Stimulated activated CD4-positive, alpha-beta T cell treated with anti-CD3 and anti-CD28 coated beads, Interleukin-2, amount 100 ng/mL, for 48 hours (primary cell): ENCODE measurements around the gene EFEMP2.

Experiments
- DNase-seq, 2 donors: peaks; one replicate each; pipeline ENCODE4 v3.0.0-alpha.2; 2020

Gene EFEMP2

DNA sequence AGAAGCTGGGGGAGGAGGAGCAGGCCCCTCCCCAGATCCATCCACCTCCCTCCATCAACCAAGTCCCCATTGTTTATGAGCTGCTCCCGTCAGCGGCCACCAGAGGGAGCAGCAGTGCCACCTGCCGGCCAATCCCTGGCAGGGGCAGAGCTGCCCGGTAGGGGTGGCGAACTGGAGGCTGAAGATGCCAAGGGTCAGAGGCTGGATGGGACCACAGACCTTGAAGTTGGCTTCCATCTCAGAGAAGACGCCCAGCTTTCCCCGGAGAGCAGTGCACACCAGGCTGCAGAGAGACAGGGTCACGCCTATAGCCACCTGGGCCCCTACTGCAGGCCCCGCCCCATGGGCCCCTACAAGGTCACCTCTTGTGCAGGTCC, 12.1 kb upstream of the EFEMP2 start:
- peak; percentile 80 to 85 for DNase-seq

DNA sequence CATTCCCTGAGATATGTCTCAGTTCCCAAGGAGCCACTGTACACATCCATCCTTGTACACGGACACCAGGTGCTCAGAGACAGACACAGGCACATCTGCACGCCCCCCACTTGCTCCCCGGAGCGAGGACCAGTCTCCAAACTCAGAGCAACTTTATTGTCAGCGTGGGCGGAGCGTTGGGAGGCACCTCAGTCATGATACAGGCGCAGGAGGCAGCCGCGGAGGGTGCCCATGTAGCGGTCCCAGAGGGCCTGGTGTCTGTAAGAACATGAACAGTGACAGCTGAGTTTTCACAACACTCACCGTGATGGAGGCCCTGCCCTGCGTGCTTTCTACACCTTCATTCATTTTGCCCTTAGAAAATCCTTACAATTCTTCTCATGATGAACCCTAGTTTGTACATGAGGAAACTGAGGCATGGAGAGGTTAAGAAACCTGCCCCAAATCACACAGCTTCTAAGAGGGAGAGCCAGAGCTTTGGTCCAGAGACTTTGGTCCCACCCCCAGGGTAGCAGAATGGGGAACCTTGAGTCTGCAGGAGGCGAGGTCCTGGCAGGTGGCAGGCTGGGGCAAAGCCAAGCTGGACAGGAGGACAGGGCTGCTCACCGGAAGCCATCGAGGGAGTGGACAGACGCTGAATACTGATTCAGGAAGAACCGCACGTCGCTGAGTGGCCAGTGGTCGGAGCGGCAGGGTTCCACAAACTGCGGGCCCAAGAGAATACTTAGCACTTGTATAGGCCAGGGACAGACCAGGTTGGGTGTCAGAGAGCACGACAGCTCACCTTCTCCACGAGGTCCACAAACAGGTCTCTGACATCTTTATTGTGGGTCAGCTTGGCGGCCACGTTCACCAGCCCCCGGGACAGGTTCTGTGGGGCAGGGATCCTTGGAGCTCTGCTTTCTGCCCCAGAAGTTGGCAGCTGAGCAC, 11.5 kb upstream of the EFEMP2 start:
- no peak for DNase-seq

DNA sequence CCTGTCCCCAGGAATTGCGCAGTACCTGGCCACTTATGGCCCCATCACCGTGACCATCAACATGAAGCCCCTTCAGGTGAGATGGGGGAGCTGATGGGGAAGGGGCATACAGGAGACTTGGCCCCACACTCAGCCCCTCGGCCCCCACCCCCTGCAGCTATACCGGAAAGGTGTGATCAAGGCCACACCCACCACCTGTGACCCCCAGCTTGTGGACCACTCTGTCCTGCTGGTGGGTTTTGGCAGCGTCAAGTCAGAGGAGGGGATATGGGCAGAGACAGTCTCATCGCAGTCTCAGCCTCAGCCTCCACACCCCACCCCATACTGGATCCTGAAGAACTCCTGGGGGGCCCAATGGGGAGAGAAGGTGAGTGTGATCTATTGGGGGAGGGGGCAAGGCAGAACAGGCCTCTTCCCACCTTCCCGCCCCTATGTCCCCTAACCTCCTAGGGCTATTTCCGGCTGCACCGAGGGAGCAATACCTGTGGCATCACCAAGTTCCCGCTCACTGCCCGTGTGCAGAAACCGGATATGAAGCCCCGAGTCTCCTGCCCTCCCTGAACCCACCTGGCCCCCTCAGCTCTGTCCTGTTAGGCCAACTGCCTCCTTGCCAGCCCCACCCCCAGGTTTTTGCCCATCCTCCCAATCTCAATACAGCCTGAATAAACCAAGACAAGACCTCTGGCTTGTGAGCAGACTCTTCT, 10.6 kb upstream of the EFEMP2 start:
- no peak for DNase-seq

DNA sequence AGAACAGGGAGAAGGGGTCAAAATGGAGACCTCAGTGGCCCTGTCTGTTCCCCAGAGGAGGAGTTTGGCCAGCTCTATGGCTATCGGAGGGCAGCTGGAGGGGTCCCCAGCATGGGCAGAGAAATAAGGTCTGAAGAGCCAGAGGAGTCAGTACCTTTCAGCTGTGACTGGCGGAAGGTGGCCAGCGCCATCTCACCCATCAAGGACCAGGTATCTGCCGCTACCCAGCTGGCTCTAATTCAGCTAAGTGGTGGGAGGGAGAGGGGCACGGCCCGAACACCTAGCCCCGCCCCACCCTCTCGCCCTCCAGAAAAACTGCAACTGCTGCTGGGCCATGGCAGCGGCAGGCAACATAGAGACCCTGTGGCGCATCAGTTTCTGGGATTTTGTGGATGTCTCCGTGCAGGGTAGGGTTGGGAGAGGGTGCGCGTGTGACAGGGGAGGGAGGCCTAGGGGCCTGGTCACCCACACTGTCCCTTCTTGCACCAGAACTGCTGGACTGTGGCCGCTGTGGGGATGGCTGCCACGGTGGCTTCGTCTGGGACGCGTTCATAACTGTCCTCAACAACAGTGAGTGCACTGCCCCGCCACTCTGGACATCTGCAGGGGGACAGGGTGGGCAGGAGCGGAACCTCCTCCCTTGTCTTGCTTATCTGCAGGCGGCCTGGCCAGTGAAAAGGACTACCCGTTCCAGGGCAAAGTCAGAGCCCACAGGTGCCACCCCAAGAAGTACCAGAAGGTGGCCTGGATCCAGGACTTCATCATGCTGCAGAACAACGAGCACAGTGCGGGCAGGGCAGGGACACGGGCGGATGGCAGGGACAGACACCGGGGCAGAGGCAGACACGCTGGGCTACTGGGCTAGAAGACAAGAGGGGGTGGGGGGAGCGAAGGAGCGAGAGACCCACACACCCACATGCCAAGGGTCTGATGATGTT, 9.8 kb upstream of the EFEMP2 start:
- DNase-seq, result no peak

DNA sequence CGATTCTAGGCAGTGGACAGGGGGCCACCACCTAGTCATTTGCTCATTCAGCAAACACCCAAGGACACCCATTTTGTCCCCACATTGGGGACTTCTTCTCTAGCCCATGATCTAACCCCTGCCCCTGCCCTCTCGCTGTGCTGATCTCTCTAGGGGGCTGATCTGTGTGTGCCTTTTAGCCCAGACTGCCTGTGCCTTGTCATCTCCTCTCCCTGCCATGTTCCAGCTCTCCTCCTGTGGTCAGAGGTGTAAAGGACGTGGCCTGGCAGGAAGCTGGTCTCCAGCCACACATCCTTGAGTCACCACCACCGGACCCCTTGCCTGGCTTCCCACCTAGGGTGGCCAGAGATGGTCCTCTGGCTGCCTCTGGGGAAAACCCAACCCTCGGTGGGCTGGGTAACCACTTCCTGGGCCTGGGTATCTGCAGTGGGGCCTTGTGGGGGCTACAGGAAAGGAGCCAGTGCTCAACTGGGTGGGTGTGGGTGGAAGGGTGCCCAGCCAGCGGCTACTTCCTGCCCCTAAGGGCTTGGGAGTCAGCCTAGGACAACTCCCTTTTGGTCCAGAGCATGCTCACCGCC, 8.3 kb upstream of the EFEMP2 start:
- DNase-seq, result no peak

DNA sequence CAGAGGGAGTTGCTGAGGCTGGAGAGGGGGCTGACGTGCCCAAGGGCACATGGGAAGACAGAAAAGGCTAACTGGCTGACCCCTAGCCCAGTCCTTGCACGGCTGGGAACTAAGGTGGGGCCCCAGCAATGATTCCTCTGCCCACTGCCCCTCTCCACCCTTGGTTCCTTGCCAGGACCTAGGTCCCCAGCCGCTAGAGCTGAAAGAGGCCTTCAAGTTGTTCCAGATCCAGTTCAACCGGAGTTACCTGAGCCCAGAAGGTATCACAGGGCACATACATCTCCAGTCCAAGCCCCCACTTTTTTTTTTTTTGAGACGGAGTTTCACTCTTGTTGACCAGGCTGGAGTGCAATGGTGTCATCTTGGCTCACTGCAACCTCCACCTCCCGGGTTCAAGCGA, 7.4 kb upstream of the EFEMP2 start:
- DNase-seq, result no peak

DNA sequence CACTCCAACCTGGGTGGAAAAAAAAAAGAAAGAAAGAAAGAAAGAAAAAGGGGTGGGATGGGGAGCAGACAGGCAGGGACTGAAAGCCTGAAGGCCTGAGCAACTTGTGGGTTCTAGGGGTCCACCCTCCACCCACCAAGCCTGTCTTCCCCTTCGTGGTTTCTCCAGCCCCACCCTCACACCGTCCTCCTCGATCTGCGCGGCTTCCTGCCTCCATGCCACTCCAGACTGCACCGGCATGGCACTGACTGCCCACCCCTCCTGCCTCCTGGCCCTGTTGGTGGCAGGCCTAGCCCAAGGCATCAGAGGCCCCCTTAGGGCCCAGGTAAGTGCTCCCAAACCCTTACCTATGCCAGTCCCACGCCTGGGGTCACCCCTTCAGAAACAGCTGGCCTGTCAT, 7.0 kb upstream of the EFEMP2 start, which contains the start of gene CTSW:
Gene CTSW (plus strand): TSS at position 221 of the 400 bp plus-strand sequence. CDS start 18 bp downstream, at position 239.
- no peak for DNase-seq

DNA sequence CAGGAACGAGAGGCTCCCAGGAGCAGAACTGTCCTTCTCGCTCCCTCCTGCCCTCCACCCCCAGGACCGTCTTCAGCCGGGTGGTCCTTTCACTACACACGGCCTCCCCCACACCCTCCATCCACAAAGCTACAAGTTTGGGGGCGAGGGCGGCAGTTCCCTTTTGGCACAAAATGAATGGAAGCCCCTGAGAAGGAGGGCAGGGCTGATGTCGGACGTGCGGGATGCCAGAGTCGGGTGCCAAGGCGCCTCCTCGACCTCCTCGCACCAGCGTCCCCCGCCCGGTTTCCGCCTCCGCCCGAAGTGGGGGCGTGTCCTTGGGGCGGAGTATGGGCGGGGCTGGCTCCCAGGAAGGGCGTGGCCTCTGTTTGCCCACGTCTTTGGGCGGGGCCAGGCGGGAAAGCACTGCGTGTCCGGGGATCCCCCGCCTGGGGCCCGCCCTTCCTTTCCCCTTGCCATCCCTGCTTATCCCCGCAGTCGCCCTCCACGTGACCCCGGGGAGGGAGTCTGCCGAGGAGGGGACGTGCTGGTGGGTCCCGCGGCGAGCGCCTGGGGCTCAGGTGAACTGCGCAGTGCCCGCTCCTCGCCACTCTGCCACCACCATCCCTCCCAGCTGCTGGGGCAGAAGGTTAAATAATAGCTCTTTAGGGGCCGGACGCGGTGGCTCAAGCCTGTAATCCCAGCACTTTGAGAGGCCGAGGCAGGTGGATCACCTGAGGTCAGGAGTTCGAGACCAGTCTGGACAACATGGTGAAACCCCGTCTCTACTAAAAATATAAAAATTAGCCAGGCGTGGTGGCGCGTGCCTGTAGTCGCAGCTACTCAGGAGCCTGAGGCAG, 937 bp upstream of the EFEMP2 start:
- DNase-seq, result peak; percentile 98 to 99

DNA sequence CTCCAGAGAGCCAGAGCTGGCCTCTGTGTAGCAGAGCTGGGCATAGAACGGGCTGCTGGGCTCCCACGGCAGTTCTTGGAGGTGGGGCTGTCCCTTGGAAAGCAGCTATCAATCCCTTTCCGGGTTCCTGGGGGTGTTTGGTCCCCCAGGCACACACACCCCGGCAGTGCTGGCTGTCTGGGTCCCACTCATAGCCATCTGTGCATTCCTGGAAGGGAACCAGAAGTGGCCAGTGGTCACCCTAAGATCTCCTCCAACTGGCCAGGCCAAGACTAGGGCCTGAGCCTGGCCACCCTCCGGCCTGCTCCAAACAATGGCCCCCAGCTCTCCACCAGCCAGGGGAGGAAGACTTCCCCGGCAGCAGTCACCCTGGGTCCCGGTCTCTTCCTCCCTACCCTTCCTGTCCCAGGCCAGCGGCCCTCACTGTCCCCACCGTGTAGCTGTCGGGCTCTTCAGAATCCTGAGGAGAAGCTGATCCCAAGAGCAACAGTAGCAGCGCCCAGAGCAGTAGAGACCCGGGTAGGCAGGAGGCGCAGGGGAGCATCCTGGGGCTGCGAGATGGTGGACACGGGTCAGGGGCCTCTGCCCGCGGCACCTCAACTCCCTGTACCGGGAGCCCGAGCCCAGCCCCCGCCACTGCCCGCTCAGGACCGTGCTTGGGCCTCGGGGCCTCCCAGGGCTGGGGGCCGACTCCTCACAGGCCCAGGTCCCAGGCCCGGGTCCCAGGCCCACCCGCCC, 620 bp downstream of the EFEMP2 start:
- DNase-seq, result no peak

DNA sequence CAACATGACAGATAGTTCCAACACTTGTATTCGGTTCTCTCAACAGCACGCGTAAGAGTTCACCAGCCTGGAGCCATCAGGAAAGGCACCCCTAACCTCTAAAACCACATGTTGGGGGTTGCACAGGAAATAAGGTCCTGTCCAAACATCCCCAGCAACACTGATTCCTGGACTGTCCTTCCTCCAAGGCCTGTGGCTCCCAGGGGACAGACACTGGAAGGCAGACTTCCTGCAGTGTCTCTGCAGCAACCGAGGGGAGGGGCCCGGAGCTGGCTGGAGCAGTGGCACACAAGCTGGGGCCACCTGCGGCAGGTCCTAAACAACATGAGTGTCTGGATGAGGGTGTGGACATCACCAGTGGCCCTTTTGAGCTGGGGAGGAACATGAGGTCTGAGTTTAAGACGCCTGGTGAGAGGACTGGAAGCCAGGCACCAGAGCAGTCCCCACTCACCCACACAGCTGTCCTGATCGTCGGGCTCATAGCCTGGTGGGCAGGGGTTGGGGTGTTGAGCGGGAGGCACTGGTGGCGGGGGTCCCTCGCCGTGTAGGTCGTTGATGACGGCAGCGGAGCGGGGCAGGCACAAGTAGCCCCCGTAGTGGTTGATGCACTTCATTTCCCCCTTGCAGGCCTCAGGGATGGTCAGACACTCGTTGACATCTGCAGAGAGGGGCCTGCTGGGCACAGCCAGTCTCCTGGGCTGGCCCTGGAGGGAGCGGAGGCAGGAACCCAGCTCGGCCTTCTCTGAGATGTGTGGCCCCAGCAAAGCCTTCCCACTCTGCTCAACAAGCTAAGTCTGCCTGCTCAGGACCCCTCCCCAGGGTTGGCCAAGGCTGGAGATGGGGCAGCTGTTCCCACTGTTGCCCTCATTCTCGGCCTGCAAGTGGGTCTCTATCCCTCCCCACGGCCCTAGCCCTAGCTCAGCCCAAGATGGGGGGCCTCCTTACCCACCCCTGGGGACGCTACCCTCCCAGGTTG, 1.6 kb downstream of the EFEMP2 start:
- no peak for DNase-seq

DNA sequence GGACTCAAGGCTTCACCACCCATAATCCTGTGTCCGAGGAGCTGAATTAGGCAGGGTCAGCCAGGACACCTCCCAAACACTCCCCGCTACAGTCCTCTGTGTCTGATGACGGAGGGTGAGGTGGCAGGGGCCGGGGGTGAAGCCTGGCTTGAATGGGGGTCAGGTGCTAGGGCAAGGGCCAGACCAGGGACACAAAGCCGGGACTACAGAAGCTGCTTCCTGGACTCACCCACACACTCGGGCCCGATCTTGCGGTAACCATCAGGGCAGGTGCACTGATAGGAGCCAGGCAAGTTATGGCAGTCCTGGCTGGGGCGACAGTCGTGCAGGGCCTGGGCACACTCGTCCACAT, 2.3 kb downstream of the EFEMP2 start:
- no peak for DNase-seq

DNA sequence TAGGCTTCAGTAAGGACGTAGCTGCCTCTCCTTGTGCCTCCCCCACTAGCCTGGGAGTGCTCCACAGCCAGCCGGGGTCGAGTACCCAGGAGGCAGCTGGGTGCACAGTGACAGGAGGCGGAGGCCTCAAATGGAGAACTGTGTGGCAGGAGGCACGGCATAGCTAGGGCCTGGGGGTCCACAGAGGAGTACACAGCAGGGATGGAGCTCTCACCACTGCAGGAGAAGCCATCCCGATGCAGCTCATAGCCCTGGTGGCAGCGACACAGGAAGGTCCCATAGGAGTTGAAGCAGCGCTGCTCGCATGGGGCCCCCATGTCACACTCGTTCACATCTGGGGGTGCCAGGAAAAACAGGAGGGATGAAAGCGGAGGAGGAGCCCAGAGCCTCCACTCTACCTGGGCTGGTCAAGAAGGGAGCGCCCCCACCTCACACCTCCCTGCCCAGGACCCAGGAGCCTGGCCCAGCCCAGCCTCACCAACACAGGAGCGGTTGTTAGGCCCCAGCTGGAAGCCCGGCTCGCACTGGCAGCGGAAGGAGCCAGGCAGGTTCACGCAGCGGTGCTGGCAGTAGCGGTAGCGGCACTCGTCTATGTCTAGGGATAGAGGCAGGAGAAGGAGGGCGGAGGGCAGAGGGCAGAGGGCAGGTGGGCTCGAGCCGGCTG, 2.8 kb downstream of the EFEMP2 start:
- no peak for DNase-seq

DNA sequence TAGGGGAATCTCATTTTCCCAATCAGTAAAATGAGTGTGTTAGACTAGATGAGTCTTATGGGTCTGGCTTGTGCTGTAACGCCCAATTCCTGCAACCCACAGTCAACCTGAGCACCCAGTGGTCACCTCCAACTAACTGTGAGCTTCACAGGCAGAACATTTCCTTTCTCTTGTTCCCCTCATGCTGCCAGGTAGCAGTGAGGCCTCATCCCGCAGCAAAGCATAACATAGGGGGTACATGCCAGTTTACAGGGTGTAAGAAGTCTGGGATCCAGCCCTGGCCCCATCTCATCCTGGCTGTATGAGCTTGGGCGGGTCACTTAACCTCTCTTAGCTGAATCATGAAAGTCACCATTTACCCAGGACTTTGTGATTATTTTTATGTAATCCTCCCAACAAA, 3.7 kb downstream of the EFEMP2 start:
- DNase-seq, result no peak

DNA sequence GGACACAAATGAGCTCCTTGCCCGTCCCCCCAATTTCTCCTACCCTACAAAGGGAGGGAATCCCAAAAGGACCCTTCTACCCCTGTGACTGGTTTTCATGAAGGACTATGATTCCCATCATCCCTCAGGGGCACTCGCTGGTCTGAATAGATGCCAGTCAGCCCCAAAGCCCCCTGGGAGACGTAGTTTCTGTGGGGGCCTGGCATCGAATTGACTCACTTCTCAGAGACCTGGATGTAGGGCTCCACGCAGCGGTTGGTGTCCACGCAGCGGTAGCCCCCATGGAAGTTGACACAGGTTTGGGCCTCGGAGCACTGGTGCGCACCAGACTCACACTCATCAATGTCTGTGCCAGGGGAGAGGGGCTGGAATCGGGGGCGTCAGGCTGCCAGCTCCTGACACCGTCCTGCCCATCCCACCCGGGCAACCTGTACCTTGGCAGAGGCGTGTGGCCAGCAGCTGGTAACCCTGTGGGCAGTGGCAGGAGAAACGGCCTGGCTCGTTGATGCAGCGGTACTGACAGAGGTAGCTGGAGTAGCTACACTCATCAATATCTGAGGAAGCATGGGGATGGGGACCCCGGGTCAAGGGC, 4.4 kb downstream of the EFEMP2 start:
- no peak for DNase-seq

DNA sequence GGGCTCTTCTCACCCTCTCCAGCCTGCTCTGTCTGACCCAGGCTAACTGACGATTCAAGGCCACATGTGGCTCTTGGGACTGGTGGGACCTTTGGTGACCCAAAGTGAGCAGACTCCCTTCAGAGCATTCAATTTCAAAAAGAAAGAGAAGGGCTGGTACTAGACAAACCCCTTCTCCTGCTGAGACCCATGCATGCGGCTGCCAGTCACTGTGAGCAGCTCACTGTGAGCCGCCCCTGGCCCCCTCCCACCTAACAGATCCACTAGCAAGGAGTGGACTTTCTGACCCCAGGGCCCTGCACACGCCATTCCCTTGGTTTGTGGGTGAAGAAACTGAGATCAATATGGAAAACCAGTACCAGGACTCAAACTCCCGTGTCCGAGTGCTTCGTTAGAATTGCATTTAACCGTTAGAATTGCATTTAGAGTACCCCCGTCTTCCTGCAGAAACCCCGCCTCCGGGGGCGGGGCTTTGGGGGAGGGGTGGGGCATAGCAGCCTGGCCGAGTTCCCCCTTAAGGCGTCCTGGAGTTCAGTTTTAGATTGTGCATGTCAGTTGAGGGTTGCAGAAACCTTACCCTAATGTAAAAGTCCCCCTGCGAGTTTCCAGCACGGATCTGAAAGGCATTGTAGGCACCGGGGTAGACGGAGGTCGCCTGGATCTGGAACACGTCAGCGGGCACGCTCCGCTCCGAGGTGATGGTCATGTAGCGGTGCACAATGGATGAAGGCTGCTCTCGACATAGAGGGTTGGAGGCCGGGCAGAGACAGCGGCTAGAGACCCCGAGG, 5.1 kb downstream of the EFEMP2 start:
- no peak for DNase-seq

DNA sequence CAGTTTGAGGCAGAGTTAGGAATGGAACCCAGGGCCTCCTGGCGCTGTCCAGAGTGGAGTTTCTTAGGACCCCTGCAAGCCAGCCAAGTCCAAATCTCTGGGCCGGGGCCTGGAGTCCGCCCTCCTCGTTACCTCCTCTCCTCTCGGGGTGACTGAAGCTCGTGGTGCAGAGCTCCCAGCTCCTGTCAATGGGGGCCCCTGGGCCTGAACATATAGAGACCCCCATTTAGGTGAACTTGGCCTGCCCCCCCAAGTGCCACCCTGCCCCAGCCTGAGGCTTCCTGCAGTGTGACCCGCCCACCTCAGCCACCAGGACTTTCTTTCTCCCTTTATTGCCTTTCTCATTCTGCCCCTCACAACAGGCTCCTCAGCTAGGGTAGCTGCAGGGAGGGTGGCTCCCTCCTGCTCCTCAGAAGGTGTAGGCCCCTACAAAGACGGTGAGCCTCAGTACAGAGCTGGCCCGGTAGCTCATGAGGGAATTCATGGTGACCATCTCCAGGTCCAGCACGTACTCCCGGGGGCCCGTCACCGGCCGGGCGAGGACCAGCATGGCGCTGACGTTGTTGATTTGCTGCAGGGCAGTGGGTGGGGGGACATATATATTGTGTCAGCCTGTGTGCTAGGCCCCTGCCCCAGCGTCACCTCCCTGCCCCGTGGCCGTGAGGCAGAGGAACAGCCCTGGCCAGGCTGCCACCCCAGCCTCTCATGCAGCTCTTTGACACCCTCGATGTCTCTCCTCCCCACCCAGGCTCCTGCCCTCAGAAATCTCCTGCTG, 5.9 kb downstream of the EFEMP2 start:
- DNase-seq, result no peak

DNA sequence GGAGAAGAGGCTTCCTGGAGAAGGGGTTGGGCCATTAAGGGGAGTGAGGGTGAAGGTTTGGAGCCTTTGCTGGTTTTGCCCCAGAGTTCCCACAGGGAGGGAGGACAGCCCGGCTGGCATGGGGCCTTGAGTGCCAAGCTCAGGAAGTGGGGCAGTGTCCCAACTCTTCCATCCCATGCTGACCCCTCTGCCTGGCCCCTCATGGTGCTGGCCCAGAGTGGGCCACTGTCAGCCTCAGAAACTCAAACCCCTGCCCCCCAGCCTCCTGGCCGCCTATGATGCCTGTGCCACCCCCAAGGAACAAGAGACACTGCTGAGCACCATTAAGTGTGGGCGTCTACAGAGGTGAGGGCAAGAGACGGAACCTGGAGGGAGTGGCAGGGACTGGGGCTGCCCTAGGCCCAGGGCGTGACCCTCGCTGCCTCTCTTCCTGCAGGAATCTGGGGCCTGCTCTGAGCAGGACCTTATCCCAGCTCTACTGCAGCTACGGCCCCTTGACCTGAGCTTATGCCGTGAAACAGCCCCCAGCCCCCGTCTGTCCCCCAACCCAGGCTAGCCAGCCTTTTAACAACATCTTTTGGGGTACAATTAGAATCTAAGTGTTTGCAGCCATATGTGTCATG, 6.9 kb downstream of the EFEMP2 start:
- no peak for DNase-seq
